ENCODE data around the gene CCDC110.

The CCDC110 gene

GRCh38 chr4:185435466-185435865 is 36.1 kb downstream of the CCDC110 start:
- no peak for TF ChIP-seq CTCF (IDR thresholded peaks at IDR 0.05)

GRCh38 chr4:185429660-185430059 is 41.9 kb downstream of the CCDC110 start:
- no peak for TF ChIP-seq CTCF (IDR thresholded peaks at IDR 0.05)

GRCh38 chr4:185426960-185427688 is 44.4 kb downstream of the CCDC110 start:
- no peak for TF ChIP-seq CTCF (IDR thresholded peaks at IDR 0.05)

DNA sequence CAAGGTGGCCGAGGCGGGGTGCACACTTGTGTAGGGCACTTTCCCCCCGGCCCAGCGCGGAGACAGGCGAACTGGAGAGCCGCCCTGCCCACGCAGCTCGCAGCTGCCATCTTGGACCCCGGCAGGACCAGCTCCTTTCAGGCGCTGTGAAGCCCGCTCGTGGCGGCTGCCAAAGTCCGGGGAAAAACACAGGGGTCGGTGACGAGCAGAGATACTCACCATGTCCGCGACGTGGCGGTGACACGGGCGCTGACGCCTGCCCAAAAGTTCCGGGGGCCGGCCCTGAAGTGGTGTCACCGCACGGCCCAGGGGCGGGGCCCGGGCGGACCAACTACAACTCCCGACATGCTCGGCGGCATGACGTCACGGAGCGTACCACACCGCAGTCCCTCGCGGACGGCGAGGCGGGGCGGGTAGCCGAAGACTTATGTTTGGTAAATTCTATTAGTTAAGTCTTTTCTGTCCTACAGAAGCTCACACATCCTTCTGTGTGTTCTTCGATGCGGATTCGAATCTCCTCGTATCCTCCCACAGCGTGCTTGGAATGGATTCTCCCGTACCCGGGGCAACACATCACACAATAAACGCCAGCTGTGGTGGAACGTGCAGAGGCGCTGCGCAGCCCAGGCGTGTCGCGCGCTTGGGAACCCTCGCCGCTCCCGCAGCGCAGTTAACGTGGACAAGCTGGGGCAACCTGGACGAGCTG is 45.7 kb downstream of the CCDC110 start, which contains the start of gene UFSP2:
TSS of gene UFSP2 (minus strand) at position 318 of the 706 bp plus-strand sequence. CDS start at position 222, 96 bp downstream.
- no peak for TF ChIP-seq CTCF (IDR thresholded peaks at IDR 0.05)

GRCh38 chr4:185424905-185425646 is 46.5 kb downstream of the CCDC110 start:
- TF ChIP-seq CTCF (IDR thresholded peaks at IDR 0.05), result no peak

DNA sequence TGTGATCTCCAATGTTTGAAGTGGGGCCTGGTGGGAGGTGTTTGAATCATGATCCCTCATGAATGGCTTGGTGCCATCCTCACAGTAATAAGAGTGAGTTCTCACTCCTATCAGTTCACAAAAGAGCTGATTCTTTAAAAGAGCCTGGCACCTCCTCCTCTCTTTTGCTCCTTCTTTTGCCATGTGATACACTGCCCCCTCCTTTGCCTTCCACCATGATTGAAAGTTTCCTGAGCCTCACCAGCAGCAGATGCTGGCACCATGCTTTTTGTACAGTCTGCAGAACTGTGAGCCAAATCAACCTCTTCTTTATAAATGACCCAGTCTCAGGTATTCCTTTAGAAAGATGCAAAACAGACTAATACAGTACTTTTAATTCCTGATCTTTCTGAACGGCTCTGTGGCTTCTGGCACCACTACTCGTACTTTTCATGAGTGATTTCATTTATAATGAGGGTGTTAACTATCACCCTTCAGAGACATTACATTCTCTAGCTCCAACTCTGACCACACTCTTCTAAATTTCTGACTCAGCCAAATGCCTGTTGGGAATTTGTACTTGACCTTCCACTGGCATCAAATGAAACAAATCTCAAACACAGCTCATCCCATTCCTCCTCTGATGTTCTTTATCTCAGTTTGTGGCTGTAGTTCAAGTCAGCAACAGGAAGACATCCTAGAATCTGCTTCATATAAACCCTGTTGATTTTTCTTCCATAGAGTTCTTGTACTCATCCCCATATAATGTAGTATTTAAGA is 50.0 kb downstream of the CCDC110 start:
- TF ChIP-seq CTCF (IDR thresholded peaks at IDR 0.05), result no peak

- TF ChIP-seq CTCF (IDR thresholded peaks at IDR 0.05), result no peak
Observed at GRCh38 chr4:185416955-185417354, 54.6 kb downstream of the CCDC110 start.
